Keratinocyte (primary cell): ENCODE data around the gene OR1S2.

Source experiments
- CTCF ChIP-seq, 3 experiments: IDR thresholded peaks in 1 of 3; conservative IDR thresholded peaks in 1 of 3; optimal IDR thresholded peaks in 1 of 3; 2 replicates in 2 of 3; 3 replicates in 1 of 3; pipeline versions ENCODE3 to v1.5.1; 2011; ENCODE audit warnings: low read length in 3 of 3, mild to moderate bottlenecking in 3 of 3, moderate library complexity in 2 of 3, control low read depth in 1 of 3, inconsistent platforms in 1 of 3; ENCODE audit not compliant: insufficient read depth in 2 of 3; ENCODE audit errors: extremely low read depth in 1 of 3
- EZH2 ChIP-seq: IDR thresholded peaks from one replicate; pipeline ENCODE4 v1.6.1; 2012; ENCODE audit warnings: inconsistent platforms, mild to moderate bottlenecking, low read length, moderate library complexity

DNA sequence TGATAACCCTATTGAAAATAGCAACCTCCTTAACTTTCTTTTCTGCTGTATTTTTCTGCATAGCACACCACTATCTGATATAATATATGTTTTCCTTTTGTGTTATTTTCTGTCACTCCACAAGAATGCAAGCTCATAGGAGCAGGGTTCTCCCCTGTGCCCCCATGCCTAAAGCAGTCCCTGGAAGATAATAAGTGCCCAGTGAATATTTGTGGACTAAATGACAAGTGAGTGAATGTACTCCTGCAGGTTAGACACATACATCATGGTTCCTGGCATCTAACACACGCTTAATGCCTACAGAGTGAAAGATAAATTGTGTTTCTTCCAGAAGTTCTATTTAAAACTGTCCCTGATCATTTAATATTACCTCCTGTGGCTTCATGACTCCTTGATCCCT, 39.0 kb downstream of the OR1S2 start:
- TF ChIP-seq CTCF (optimal IDR thresholded peaks at IDR 0.05 in 1 of 3, IDR thresholded peaks at IDR 0.05 in 1 of 3, conservative IDR thresholded peaks at IDR 0.05 in 1 of 3; ENCODE audit: extremely low read depth in 1 of 3, insufficient read depth in 2 of 3, low read length in 3 of 3), result no peak
- TF ChIP-seq EZH2, result no peak
